HG03571 (cell line): ENCODE measurements around the gene RTN4.

Source experiments
- ATAC-seq: cut with Tn5 transposase; IDR thresholded peaks from one replicate; pipeline ENCODE4 v1.9.1; 2021; ENCODE audit not compliant: unreplicated experiment

The RTN4 gene

DNA sequence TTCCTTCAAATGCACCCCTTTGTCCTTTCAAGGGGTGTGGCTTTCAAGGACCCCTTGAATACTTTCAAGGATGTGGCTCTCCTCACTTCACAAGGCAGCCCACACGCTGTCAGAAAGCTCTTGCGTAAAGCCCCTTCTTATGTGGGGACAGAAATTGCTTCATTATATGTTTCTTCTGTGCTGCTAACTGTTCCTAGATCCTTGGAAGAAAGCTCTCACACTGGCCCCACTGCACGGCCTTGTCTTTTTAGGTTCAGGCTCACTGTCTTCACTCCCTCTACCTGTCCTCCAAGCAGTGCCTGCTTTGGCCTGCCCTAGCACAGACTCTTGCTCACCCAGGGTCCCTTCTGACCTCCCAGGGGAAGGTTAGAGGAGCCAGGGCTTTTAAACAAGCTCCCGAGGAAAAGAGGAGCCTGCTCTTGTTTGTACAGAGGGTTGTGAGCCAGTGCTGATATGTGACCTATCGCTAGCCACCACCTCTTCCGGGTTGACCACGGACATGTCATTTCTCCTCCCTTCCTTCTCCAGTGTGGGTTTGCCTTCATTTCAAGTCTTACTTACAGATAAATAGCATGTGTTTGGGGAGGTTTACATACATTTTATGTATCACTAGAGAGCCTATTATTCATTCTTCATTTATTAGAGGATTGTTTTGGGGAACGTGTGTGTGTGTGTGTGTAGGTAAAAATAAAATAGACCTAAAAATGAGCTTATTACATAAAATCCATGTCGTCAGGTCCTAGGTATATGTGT is 94.7 kb downstream of the RTN4 start:
- no peak for ATAC-seq

DNA sequence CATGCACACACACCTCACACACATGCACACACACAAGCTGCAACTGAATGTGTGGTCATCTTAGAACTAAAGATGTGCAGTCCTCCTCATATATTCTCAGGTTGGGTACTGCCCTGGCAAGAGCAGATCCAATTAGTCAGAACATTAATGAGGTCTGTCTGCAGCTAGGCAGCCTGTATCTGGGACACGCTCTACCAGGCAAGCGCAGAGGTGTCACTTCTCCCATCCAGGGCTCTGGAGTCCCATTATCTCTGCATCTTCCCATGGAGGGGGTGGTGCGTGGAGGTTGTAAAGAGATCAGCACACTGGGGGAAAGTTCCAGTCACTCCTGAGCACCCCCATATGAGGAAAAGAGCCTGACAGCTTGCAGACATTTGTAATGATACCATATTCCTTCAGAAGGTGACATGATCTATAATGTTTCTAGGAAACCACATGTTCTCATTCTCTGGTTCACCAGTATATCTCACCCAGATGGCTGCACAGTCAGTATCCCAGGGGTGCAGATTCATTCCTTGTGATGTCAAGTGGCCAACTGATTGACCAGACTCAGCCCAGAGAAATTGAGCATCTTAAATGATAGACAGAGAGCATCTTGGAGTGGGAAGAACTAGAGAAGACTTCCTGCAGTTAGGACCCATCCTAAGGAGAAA is 95.4 kb downstream of the RTN4 start:
- ATAC-seq: no peak

DNA sequence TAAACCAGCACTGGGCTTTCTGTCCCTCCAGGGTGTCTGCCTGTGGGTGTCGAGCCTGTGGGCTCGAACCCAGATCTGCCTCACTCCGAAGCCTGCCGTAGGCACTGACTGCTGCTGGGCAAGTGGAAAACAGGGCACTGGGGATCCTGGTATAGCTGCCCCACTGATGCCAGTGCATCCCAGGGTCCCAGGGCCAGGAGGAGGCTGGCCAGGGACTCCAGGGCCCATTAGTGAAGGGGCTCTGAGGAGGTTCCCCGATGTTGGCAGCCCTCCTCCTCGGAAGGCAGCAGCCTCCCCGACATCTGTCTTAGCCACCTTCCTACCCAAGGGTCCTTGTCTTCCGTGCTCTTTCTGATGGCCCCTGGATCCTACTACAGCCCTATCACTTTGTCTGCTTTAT is 96.1 kb downstream of the RTN4 start:
- no peak for ATAC-seq

DNA sequence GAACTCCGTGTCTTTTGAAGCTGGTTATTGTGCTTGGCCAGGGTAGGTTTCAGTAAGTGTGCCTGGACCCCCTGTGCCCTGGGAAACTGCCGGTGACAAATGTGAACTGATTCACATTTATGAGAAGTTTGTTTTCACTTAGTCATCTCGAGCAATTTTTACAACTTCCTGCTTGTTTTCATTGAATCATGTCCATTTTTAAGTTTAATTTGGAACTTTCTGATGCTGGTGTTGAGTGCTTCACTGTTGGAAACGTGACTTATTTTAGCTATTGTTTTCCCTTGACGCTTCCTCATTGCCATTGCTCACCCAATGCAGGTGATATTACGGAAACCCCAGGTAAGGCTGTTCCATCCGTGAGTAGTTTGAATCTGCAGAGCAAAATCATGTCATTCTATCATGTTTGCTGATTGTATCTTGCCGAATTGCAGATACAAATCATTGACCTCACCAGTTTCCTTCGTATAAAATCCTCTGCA is 97.2 kb downstream of the RTN4 start:
- no peak for ATAC-seq

DNA sequence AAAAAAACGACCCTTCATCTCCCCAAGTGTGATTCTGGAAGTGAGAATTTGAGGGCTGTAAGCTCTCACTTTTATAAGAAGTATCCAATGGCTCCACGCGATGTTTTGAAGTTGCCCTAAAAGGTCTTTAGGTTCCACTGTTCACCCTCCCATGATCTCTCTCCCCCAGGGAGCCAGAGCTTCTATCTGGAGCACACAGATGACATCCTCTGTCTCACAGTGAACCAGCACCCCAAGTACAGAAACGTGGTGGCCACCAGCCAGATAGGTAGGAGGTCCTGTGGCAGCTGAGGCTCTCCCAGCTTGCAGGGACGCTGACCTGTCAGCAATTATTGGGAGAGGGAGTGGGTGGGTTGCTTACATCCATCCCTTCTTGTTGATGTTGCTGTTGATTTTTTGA is 97.8 kb downstream of the RTN4 start:
- no peak for ATAC-seq

DNA sequence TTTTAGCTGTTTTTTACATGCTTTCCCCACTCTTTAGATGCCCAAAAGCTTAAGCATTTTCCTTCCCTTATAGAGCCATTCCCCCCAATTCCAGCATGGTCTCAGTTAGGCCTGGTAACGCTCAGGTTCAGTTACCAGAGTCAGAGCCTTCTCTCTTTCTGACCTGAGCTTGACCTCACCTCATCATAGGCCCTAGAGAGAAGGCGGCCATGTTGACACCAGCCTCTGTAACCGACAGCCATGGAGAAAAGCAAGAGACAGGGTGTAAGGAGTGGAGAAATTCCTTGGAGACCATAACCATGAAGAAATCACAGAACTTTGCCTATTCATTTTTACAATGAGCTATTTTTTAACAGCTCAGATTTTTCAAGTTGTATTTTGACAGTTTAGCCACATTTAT is 99.4 kb downstream of the RTN4 start:
- no peak for ATAC-seq

DNA sequence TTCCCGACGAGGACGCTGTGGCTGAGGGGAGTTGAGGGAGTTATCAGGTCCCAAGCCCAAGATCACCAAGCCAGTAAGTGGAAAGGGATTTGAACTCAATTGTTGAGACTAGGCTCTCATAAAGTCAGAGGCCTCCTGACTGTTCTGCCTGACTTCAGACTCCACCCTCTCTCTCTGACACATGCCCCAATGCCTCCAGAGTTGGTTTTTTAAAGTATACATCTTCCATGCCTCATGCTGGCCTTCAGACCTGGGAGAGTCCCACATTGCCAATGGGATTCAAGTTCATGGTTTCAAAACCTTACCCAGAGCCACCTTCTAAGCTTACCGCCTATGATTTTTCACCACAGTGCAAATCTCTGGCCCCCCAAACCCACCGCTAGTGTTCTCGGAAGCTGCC is 100.8 kb downstream of the RTN4 start:
- ATAC-seq: no peak

DNA sequence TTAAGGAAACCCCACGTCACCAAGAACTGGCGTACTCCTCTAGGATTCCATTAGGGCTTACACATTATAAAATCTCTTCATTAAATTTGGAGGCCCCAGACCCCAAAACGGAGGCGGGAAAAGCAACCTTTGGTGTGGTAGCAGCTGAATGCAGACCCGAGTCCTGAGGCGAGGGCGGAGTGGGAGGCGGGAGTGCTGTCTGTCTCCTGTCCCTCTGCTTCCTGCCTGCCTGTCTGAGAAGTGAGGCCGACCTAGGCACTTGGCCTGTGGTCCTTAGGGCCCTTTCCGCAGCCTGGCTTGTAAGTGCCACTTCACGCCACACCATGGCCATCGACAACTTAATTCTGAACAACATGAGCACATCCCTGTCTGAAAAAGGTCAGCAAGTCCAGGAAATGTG is 102.1 kb downstream of the RTN4 start:
- ATAC-seq: no peak

DNA sequence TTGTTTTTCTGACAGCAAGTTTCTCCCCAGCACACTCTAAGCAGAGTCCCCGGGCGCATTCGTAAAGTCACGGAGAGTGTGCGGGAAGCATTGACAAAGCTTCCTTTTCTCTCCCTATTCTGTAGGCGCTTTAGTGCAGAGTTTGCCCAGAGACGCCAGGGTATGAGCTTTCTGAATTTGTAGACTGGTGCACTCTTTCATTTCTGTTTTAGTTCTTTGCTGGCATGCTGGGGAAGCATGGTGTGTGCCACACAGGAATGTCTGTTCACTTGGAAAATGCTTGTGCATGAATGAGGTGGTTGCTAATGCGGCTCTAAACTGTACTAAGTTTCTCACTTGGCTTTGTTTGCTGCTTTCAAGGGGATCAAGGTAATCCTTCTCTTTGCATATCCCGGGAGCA is 102.6 kb downstream of the RTN4 start:
- ATAC-seq: no peak

DNA sequence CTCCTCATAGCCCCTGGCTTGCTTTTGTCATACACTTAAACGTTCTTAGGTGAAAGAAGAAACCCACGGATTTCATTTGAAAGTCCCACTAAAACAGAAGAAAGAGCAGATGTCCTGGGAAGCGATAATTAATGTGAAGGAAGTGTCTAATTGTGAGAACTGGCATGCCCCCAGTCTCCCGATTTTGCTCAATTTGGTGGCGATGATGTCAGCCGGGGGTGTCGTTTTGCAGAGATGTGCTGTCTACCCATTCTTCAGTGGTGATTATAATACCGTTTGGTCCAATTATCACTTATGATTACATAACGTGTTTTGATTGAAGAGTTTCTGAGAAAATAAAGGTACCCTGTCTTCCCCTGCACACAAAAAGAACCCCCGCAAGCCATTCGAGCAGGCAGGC is 103.1 kb downstream of the RTN4 start:
- no peak for ATAC-seq

DNA sequence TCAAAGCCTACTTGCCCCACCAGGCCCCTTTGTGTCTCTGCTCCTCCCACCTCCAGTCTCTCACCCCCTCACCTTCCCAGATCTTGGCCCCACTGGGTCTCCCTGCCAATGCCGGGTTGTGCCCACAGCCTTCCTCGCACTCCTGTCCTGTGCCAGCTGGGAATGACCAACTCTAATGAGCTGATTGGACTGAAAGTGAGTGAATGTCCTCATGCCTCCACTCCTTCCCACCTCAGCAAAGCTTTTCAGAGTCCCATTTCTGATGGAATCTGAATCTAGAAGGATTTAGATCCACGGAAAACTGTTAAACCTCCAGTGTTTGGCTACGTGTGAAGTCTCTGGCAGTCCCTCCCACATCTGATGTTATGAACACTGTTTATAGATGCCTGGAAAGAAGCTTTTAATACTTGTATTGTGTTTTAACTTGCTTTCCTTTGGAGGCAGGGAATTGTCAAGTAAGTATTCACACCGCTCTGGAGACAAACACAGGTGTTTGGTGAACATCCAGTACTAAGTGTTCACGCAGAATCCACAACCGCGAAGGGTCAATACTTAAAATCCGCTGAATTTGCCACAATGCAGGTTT is 103.9 kb downstream of the RTN4 start:
- no peak for ATAC-seq

DNA sequence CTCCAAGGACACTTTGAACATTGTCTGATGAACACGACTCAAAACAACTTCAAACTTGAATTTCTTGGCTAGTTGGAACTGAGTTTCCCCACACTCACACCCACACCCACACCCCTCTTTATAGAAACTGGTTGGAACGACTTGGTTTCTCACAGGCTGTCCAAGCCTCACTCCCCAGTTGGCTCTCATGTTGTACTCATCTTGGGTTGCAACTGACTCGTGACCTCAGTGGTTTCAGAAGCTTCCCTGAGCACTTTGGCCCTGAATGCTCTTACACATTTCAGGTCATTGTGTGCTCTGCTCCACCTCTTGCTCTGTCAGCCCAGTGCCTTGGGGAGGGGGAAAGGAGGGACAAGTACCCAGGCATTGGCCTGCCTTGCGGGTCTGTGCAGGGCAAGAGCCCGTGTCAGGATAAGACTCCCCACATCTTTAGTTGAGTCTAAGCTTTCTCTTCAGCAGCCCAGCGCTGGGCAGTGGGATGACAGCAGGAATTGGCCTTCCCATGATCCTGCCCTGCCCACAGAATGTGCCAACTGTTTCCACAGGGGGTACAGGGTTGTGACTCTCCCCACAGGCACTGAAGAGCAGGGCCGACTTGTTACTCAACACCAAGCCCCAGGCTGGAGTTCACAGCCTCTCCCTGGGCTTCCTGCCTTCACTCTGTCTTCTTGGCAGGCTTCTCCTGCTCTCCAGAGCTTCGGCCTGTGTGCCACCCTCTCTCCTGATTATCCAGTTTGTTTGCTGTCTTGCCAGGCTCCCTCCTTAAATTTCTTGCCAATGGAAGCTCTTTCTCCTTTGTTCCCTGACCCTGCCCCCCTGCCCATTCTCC is 104.6 kb downstream of the RTN4 start:
- no peak for ATAC-seq

DNA sequence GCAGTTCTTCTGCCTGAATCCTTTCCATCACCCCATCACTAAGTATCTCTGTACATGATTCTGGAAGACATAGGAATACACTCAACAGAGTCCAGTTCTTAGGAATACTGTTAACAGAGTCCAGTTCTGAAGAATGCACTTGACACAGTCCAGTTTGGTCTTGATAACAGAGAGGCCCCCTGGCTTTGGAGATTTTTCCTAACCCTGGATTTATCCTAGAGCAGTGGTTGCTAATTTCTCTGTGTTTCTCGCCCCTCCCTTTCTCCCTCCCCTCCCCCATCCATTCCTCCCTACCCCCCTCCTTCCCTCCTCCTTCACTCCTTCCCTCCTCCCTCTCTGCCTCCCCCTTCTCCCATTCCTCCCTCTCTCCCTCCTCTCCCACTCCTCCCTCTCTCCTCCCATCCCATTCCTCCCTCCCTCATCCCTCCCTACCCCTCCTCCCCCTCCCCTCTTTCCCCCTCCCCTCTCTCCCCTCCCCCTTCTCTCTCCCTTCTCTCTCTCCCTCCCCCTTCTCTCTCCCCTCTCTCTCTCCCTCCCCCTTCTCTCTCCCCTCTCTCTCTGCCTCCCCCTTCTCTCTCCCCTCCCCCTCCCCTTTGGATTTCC is 105.4 kb downstream of the RTN4 start:
- no peak for ATAC-seq

DNA sequence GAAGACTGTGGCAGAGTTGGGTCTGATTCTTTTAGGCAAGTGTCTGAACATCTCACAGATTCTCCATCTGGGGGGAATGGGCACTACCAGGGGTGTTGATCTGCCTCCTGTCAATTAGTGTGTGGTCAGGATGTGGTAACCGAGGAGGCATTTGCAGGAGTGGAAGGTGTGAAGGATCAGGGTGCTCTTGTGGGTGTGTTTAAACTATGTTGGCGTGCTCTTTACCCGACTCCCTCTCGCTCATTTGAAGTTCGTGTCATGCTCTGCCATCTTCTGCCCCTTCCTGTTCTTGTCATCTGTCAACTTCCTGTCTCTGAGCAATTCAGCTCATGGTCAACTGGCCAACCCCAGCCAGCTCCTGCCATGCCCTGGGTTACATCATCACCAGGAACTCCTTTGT is 107.9 kb downstream of the RTN4 start:
- ATAC-seq: no peak

DNA sequence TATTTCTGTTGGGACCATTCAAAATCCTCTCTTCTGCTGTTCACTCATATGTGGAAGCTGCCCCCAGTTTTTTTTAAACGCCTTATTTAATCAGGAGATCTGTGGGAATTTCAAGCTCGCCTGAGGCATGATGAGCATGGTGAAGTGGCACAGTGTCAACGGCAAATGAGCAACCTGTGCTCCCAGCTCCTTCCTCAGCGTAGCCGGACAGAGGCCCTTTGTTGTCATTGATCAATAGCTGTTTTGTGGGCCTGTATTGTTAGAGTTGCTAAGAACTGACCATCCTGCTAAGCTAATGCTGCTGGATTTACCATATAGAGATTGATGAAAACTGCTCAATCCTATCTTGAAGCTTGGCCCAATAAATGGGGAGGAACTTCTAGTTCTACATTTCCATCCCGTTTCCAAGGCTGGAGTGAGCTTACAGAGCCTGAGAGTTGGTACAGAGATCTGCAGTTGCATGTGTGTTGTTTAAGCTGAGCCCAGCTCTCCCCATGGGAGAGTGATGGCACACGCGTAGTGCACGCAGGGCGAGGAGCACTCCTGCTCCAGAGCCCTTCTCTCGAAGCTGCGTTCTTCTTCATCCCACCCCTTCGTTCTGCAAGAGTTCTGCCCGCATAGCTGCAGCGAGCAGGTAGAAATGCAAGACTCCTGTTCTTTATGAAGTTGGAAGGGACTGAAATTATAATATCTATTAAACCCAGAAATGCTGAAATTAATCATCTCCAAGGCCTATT is 108.8 kb downstream of the RTN4 start:
- no peak for ATAC-seq

DNA sequence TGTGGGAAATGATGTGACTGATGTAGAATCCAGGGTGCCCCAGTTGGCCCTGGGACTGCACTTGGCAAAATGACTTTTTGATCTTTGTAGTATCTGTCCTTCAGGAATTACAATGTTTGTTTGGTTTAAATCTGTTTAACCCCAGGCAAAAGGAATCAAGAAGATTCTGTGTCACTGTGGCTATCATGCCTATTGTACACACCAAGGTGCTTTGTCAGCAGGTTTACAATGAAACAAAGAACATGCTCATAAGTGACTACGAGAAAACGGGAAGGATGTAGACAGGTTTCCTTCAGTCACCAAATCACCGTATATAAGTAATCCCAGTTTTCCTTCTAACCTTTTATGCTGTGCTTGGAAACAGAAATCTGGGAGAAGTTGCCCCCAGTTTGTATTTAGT is 109.5 kb downstream of the RTN4 start:
- no peak for ATAC-seq

DNA sequence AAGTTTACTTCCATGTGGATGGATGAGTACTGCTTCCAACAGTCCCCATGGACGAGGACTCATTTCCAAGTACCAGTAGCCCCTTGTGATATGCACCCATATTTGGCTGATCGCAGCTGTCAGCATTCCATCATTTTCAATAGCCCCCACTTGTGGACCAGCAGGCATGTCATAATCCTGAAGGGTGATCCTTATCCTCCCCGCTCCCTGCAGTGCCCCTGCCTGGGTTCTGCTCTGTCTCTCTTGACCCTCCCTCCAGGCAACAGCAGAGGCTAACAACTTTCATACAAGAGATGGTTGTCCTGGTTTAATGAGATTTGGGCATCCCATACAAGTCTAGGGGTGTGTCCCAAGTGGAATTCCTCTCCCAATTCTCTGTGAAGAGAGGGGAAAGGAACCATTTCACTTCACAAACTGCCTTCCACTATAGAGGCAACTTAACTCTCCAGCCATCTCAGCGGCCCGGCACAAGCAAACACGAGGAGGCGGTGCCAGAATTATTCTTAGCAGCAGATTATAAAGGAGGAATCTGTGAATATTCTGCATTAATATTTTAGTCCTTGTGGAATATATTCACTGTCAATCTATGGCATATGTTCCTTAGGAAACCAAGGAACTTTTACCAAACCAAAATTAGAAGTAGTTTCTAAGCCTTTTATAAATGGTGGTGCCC is 110.7 kb downstream of the RTN4 start:
- ATAC-seq: no peak

DNA sequence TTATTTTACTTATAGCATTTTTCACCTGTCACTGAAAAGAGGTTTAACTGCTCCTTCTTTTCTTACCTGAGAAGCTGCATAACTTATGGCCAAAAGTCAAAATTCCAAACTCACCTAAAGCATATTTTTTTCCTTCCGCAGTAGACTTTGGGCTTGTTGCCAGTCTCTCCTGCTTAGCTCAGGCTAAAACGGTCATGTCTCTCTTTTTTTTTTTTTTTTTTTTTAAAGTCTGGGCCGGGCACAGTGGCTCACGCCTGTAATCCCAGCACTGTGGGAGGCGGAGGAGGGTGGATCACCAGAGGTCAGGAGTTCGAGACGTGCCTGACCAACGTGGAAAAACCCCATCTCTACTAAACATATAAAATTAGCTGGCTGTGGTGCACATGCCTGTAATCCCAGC is 113.5 kb downstream of the RTN4 start:
- no peak for ATAC-seq

DNA sequence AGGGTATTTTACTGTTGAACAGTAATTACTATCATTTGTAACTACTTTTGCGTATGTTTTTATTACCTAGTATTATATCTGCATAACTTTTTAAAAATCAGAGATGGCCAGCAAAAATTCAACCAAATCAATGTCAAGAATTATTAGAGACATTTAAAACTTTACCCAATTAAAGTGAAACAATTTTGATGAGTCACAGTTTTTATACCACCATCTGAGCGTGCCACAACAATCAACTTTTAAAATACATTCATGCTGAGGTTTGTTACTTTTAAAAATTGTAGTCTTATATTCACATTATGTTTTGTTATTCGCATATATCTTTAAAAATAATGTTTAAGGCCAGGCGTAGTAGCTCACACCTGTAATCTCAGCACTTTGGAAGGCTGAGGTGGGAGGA is 114.9 kb downstream of the RTN4 start:
- no peak for ATAC-seq

DNA sequence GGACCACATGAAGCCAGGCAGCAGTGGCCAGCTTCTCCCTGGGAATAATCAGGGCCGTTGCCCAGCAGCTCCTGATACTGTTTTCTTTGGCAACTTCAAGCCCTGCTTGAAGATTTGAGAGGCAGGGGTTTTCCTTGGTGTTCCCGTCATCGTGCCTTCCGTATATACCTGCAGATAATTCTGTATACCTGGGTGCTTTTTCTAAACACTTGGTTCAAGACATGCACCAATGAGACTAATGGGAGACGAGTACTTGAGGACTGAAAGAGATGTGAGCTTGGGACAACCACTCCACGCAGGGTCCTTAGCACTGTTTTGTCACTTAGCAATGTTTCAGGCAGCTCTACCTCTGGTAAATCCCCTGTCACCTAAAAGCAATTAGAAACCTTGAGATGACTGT is 118.8 kb downstream of the RTN4 start:
- no peak for ATAC-seq
